ENCODE results near the gene DEGS2.

DEGS2 gene

GRCh38 chr14:100148837-100149731, 10.4 kb downstream of the DEGS2 start:
- no peak for DNase-seq (ENCODE audit: low spot score)

GRCh38 chr14:100147691-100148464, 11.6 kb downstream of the DEGS2 start:
- no peak for DNase-seq (ENCODE audit: low spot score)

GRCh38 chr14:100147181-100147631, 12.2 kb downstream of the DEGS2 start:
- DNase-seq (ENCODE audit: low spot score): no peak

GRCh38 chr14:100146531-100147091, 12.8 kb downstream of the DEGS2 start:
- DNase-seq (ENCODE audit: low spot score): no peak

- no peak for DNase-seq (ENCODE audit: low spot score)
Observed at GRCh38 chr14:100145682-100146464, 13.6 kb downstream of the DEGS2 start.

- DNase-seq (ENCODE audit: low spot score): no peak
Observed at GRCh38 chr14:100144996-100145646, 14.3 kb downstream of the DEGS2 start.

GRCh38 chr14:100144645-100144995, 14.8 kb downstream of the DEGS2 start:
- no peak for DNase-seq (ENCODE audit: low spot score)

DNA sequence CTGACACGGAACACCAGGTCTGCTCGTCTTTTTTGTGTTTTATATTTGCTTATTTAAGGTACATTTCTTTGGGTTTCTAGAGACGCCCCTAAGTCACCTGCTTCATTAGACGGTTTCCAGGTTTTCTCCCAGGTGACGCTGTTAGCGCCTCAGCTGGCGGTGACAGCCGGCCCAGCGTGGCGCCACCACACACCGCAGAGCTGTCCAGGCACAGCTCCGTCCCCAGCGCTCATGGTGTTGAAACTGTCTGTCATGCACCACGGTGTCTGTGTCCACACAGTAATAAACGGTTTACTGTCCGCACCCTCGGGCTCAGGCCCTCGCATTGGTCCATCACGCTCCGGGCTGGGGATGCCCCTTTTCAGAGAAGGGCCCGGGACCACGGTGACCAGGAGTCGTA, 15.5 kb downstream of the DEGS2 start:
- DNase-seq (ENCODE audit: low spot score): no peak

GRCh38 chr14:100143523-100143922, 15.9 kb downstream of the DEGS2 start:
- no peak for DNase-seq (ENCODE audit: low spot score)

- no peak for DNase-seq (ENCODE audit: low spot score)
Observed at GRCh38 chr14:100142073-100143040, 17.1 kb downstream of the DEGS2 start.

DNA sequence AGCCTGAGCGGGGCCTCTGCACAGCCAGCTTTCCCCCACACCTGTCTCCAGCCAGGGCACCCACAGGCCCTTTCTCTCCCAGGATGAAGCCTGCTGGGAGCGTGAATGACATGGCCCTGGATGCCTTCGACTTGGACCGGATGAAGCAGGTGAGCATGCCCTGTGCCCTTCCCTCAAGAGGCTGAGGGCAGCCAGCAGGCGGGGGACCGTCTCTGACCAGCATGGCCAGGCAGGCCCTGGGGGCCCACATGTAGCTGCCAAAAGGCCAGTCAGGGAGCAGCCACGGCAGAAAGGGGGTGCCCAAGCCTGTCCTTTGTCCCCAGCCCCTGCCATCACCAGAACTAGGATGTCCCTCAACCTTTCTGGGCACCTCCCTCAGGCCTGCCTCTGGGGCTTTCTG, 18.3 kb downstream of the DEGS2 start:
- no peak for DNase-seq (ENCODE audit: low spot score)

DNA sequence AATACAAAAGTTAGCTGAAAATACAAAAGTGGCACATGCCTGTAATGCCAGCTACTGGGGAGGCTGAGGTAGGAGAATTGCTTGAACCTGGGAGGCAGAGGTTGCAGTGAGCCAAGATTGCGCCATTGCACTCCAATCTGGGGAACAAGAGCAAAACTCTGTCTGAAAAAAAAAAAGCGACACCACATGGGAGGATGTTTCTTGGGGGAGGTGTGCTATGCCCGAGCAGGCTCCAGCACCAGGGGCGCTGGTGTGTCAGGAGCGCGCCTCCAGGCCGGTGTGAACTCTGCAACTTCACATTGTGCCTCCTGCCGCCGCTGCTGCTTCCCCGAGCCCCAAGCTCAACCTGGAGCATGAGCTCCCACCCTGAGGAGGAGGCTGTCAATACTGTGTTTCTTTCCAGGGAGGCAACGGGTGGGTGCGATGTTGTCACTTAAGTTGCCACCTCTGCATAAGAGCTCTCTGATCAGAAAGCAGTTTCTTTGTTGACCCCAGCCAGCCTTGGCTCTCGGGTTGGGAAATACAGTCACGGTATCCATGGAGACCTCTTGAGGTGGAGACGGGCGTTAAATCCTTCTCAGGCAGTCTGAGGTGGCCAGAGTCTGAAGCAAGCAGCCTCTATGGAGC, 18.9 kb downstream of the DEGS2 start:
- peak; percentile 77 for DNase-seq (ENCODE audit: low spot score)

- no peak for DNase-seq (ENCODE audit: low spot score)
Observed at GRCh38 chr14:100138955-100139354, 20.5 kb downstream of the DEGS2 start.

DNA sequence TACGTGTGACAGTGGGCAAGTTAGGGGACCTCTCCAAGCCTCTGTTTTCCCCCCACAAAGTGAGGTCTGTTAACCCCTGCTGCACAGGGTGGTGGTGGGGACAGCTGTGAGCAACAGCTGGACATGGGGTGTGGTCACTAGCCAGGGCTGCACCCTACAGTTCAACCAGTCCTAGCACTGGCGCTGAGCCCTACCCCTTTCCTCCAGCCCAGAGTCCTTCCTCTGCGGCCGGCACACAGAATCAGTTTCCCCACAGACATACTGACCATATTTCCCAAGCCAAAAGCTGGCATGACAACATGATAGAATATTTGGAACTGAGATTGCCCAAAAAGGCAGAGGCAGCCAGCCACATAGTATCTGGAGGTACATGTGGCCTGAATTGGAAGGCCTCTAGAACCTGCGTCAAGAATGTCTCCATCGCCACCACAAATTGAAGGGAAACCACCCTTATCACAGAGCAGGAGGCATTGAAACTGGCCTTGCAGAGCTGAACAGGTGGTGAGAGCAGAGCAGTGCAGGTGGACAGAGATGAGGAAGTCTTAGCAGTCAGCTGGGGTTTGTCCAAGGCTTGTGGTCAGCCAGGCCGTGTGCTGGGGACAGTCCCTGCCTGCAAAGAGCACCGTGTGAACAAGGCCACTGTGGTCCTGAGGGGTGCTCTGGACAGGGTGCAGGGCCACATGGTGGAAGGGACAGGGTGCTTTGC, 21.2 kb downstream of the DEGS2 start:
- no peak for DNase-seq (ENCODE audit: low spot score)

- DNase-seq (ENCODE audit: low spot score): no peak
Observed at GRCh38 chr14:100137173-100137572, 22.3 kb downstream of the DEGS2 start.

GRCh38 chr14:100135784-100136183, 23.7 kb downstream of the DEGS2 start:
- DNase-seq (ENCODE audit: low spot score): no peak

DNA sequence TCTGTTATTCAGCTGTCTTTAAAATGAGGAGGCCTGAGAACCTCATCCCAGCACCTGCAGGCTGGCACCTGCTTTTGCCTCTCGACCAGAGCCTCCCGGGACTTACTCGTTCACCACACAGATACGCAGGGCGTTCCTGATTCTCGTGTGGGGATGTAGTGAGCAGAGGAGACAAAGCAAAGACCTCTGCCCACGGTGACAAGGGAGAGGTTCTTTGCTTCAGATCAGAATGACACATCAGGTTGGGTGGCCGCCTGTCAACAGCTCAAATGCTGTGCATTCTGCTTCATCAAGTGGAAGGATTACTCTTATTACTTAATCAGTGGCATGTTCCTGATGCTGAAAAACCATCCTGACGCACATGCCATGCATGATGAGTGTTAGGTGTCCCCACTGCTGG, 24.4 kb downstream of the DEGS2 start:
- no peak for DNase-seq (ENCODE audit: low spot score)

DNA sequence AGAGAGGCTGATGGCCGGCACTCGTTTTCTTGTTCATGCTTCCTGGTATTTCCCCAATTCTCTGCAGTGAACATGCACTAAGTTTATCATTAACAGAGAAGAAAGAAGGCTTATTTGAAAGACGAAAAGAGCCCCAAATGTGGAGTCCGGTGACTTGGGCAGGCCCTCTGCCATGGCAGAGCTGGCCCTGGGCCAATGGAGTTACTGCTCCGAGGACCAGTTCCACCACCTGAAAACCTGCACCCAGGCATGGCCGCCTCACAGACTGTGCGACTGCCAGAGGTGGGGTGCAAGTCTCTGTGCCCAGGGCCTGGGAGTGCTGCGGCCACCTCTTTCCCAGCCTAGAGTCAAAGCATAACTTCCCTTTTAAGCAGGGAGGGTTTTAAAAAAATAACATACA, 24.9 kb downstream of the DEGS2 start:
- DNase-seq (ENCODE audit: low spot score): no peak

DNA sequence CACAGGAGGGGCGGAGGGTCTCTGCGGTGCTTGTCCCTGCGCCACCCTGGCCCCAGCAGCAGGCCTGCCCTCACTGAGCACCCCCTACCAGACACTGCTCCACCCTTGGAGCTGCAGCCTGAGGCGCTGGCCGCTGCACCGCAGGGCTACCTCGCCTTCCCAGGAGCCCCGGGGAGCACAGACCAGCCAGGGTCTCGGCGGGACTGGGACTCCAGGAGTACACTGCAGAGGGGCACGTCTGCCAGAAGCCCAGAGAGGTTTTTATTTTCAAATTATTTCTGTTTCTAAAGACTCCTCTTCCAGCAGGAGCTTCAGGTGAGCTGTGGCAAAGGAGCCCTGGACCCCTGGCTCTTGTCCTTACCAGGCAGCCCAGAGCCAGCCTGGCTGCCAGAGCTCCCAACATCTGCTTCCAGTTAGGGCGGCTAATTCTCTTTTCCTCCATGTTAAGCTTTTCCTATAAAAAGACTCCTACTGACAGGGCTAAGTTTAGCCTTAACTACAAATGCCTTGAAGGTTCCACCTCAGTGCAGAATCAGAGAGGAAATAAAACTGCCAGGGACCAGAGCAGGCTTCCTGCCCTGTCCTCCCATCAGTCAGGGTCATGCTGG, 26.4 kb downstream of the DEGS2 start:
- no peak for DNase-seq (ENCODE audit: low spot score)

Data from ecto neural progenitor cell (in vitro differentiated cells).